IMR-90 (cell line): Measurements from ENCODE around the gene XRN1. TPM values are rescaled to one million over a fixed set of nuclear protein-coding genes. Genes with fewer than 3 reads are reported as not detected.
"Not testable (repeated sequence)": the region's sequence is repeated elsewhere in the genome, so short reads cannot be mapped to it uniquely, and the experiment has no call there.

Experiments
- ATAC-seq: fragments of 200-7000 bp; cut with Tn5 transposase; 2 replicates; pipeline ENCODE4 v1.9.1; 2020; ENCODE audit warnings: low read depth, mild to moderate bottlenecking, moderate library complexity
- BruUV-seq: library from RNA; stranded (reverse); fragments of 400-500 nt; replicated peaks from 2 replicates; lab custom pipeline; 2021; lab: Mats Ljungman, UMichigan
- CTCF ChIA-PET: fragments of 300-600 bp; formaldehyde crosslinking; extraction: SDS; loops from one replicate; lab custom pipeline; 2021; ENCODE audit warnings: antibody characterized with exemption; lab: Yijun Ruan, JAX
- POLR2A ChIA-PET: fragments of 300-600 bp; sonication (Branson Sonifier 250); formaldehyde crosslinking; loops from one replicate; lab custom pipeline; 2022; ENCODE audit warnings: antibody characterized with exemption; ENCODE audit not compliant: unreplicated experiment; lab: Charles Lee
- DNase-seq: peaks from one replicate; pipeline ENCODE4 v3.0.0; 2013
- H2AFZ ChIP-seq: replicated peaks from 2 replicates; pipeline ENCODE3; 2013; ENCODE audit warnings: low read length, mild to moderate bottlenecking; ENCODE audit not compliant: poor library complexity
- H2AK5ac ChIP-seq: 2 replicates; pipeline ENCODE4 v1.6.1; 2013; ENCODE audit warnings: low read depth, low read length, inconsistent platforms
- H2AK9ac ChIP-seq: replicated peaks from 2 replicates; pipeline ENCODE3; 2013; ENCODE audit warnings: mild to moderate bottlenecking, low read depth, low read length, moderate library complexity; ENCODE audit not compliant: poor library complexity
- H2BK120ac ChIP-seq: 2 replicates; pipeline ENCODE4 v1.6.1; 2013; ENCODE audit warnings: low read depth, low read length, inconsistent platforms
- H2BK15ac ChIP-seq: 3 replicates; pipeline ENCODE4 v1.6.1; 2013; ENCODE audit warnings: low read depth, low read length, inconsistent platforms
- H2BK20ac ChIP-seq: 2 replicates; pipeline ENCODE4 v1.6.1; 2013; ENCODE audit warnings: low read depth, mild to moderate bottlenecking, inconsistent platforms, low read length, moderate library complexity
- H2BK5ac ChIP-seq: 2 replicates; pipeline ENCODE4 v1.6.1; 2013; ENCODE audit warnings: mild to moderate bottlenecking, low read depth, low read length, inconsistent platforms; ENCODE audit not compliant: poor library complexity, severe bottlenecking
- H3K14ac ChIP-seq: replicated peaks from 2 replicates; pipeline ENCODE4 v1.6.1; 2013; ENCODE audit warnings: low read depth, low read length, inconsistent platforms
- H3K18ac ChIP-seq: 2 replicates; pipeline ENCODE4 v1.6.1; 2013; ENCODE audit warnings: low read depth, low read length, control low read depth
- H3K23ac ChIP-seq: 2 replicates; pipeline ENCODE4 v1.6.1; 2013; ENCODE audit warnings: low read depth, low read length, inconsistent platforms
- H3K27ac ChIP-seq: 2 replicates; pipeline ENCODE4 v1.5.1; 2013; ENCODE audit warnings: mild to moderate bottlenecking, control low read depth, low read length; ENCODE audit not compliant: insufficient read depth
- H3K27me3 ChIP-seq: 2 replicates; pipeline ENCODE4 v1.6.1; 2013; ENCODE audit warnings: low read length; ENCODE audit not compliant: control insufficient read depth, insufficient read depth
- H3K36me3 ChIP-seq: 2 replicates; pipeline ENCODE4 v1.6.1; 2013; ENCODE audit warnings: low read length, mixed read lengths; ENCODE audit not compliant: control insufficient read depth, insufficient read depth
- H3K4ac ChIP-seq: 2 replicates; pipeline ENCODE4 v1.6.1; 2013; ENCODE audit warnings: low read depth, low read length, inconsistent platforms
- H3K4me1 ChIP-seq: 2 replicates; pipeline ENCODE4 v1.6.1; 2013; ENCODE audit warnings: low read length, mixed read lengths; ENCODE audit not compliant: control insufficient read depth, insufficient read depth
- H3K4me2 ChIP-seq: 2 replicates; pipeline ENCODE4 v1.6.1; 2013; ENCODE audit warnings: low read depth, mild to moderate bottlenecking, control low read depth, low read length, moderate library complexity
- H3K4me3 ChIP-seq: 2 replicates; pipeline ENCODE4 v1.5.1; 2013; ENCODE audit warnings: low read depth, mild to moderate bottlenecking, control low read depth, low read length, moderate library complexity; ENCODE audit not compliant: insufficient read depth
- H3K56ac ChIP-seq: 2 replicates; pipeline ENCODE4 v1.6.1; 2013; ENCODE audit warnings: low read length, inconsistent platforms; ENCODE audit not compliant: insufficient read depth; ENCODE audit errors: extremely low read depth
- H3K79me1 ChIP-seq, 2 experiments: 2 replicates each; pipeline ENCODE4 v1.6.1; 2013; ENCODE audit warnings: low read length in 2 of 2, inconsistent platforms in 1 of 2, low read depth in 1 of 2
- H3K9ac ChIP-seq: 2 replicates; pipeline ENCODE4 v1.6.1; 2013; ENCODE audit warnings: low read depth, low read length, control low read depth
- H3K9me1 ChIP-seq: 2 replicates; pipeline ENCODE4 v1.6.1; 2013; ENCODE audit warnings: low read length, inconsistent platforms; ENCODE audit not compliant: insufficient read depth
- H3K9me3 ChIP-seq: 2 replicates; pipeline ENCODE4 v1.6.1; 2013; ENCODE audit warnings: low read length; ENCODE audit not compliant: control insufficient read depth, insufficient read depth
- H4K20me1 ChIP-seq: 2 replicates; pipeline ENCODE4 v1.6.1; 2013; ENCODE audit warnings: low read length, inconsistent platforms; ENCODE audit not compliant: insufficient read depth
- H4K5ac ChIP-seq: 2 replicates; pipeline ENCODE4 v1.6.1; 2013; ENCODE audit warnings: mild to moderate bottlenecking, low read depth, low read length, control low read depth
- H4K8ac ChIP-seq, 2 experiments: 2 replicates each; pipeline ENCODE4 v1.6.1; 2013; ENCODE audit warnings: low read depth in 2 of 2, low read length in 2 of 2, control low read depth in 1 of 2, inconsistent platforms in 1 of 2
- H4K91ac ChIP-seq: 2 replicates; pipeline ENCODE4 v1.6.1; 2013; ENCODE audit warnings: low read depth, low read length, inconsistent platforms; ENCODE audit not compliant: insufficient read depth
- MAFK ChIP-seq: IDR thresholded peaks from 2 replicates; pipeline ENCODE4 v1.6.1; 2012; ENCODE audit warnings: low read depth, low read length, improper control_type of control experiment
- NFE2L2 ChIP-seq: fragments of 150-350 bp; IDR thresholded peaks from 2 replicates; pipeline ENCODE4 v1.6.1; 2016; ENCODE audit warnings: low read depth, mild to moderate bottlenecking, low read length
- WGBS, 2 experiments: methylation state at CpG; one replicate each; pipeline versions ENCODE4 v1.1.5 to v1.1.7; 2013; ENCODE audit warnings: missing lambda C conversion rate in 2 of 2; ENCODE audit not compliant: insufficient read length in 1 of 2; ENCODE audit errors: extremely low coverage in 2 of 2; 5-methylcytosine and 5-hydroxymethylcytosine counted together
- dilution Hi-C: fragments of 300-500 bp; cut with HindIII; formaldehyde crosslinking; loops from one replicate; pipeline ENCODE4 v1.14.3; 2018; ENCODE audit warnings: low sequenced_read_pairs; ENCODE audit not compliant: unreplicated experiment
- in situ Hi-C: fragments of 300-500 bp; cut with MboI; formaldehyde crosslinking; loops from 3 replicates; pipeline ENCODE4 v1.14.3; 2019; ENCODE audit warnings: low sequenced_read_pairs, inconsistent platforms, mixed read lengths
- intact Hi-C: fragments of 100-400 bp; cut with micrococcal nuclease; formaldehyde crosslinking; loops from 2 replicates; pipeline ENCODE4 v1.10.0; 2022
- polyA plus RNA-seq, 3 experiments: library from polyadenylated mRNA; depleted of rRNA; stranded (reverse); fragments of >200 nt; gene quantifications; 2 replicates each; pipeline ENCODE4 v1.2.3, GENCODE V29; 2012; ENCODE audit warnings: low replicate concordance in 1 of 3
- total RNA-seq: library from RNA; depleted of rRNA; stranded (reverse); fragments of >200 nt; gene quantifications from 2 replicates; pipeline ENCODE4 v1.2.3, GENCODE V29; 2012

XRN1 gene
- total and polyA plus RNA-seq, 2 of the 4 experiments (the other 2 are of a cell fraction) = 6.0 to 21.5 TPM

GRCh38 chr3:142310439-142310838, 137.4 kb downstream of the XRN1 start:
- no peak overlapping the region for H2BK15ac ChIP-seq
- no peak for DNase-seq
- no peak for TF ChIP-seq NFE2L2
- peak; percentile 19; the same call in 1 of the 2 replicates for TF ChIP-seq MAFK
- no peak overlapping the region for H3K56ac ChIP-seq
- no peak for ATAC-seq
- no peak overlapping the region for H3K27ac ChIP-seq
- H3K4ac ChIP-seq = no peak overlapping the region
- H4K8ac ChIP-seq = no peak overlapping the region
- no peak overlapping the region for H3K9ac ChIP-seq
- H2AK5ac ChIP-seq = no peak overlapping the region
- H3K9me1 ChIP-seq = no peaks in the 10 kb centered on the region
- intact Hi-C loops (no loop called here), in situ Hi-C loops (no loop called here), dilution Hi-C loops (no loop called here)
- H2BK120ac ChIP-seq = no peak overlapping the region
- ChIA-PET POLR2A (no interaction called here), CTCF (interaction anchor here (0.6 to 0.8 kb wide), 2 partner anchors 9 to 101 kb away, joined by 3 read pairs; no protein-coding TSS in a partner anchor)
- no peak overlapping the region for H3K4me3 ChIP-seq
- H3K4me1 ChIP-seq = no peaks in the 10 kb centered on the region
- peaks cover 18% of the 10 kb centered on the region for H3K36me3 ChIP-seq
- H2BK20ac ChIP-seq = no peak overlapping the region
- no peak overlapping the region for H3K4me2 ChIP-seq
- no peak overlapping the region for H3K23ac ChIP-seq
- no peak overlapping the region for H4K5ac ChIP-seq
- H2AK9ac ChIP-seq = no peak overlapping the region
- H2BK5ac ChIP-seq = no peak overlapping the region
- no peak overlapping the region for H2AFZ ChIP-seq
- no peaks in the 10 kb centered on the region for H3K9me3 ChIP-seq
- no peak overlapping the region for H4K91ac ChIP-seq
- WGBS, 2 experiments = no CpG with 5 or more reads among the region's 1 CpG
- H3K18ac ChIP-seq = no peak overlapping the region
- H3K14ac ChIP-seq = no peak overlapping the region
- no peaks in the 10 kb centered on the region for H3K27me3 ChIP-seq
- 0 out of 4 replicates have a peak, but pooled peaks cover 0 to 2% of the 10 kb centered on the region in 2 experiments for H3K79me1 ChIP-seq
- BruUV-seq = no TSS peak
- H4K20me1 ChIP-seq = no peaks in the 10 kb centered on the region

DNA sequence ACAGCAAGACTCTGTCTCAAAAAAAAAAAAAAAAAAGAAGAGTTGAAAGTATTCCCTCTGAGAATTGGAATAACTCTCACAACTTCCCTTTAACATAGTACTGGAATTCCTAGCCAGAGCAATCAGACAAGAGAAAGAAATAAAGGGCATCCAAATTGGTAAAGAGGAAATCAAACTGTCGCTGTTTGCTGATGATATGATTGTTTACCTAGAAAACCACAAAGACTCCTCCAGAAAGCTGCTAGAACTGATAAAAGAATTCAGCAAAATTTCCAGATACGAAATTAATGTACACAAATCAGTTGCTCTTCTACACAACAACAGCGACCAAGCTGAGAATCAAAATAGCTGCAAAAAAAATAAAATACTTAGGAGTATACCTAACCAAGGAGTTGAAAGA, 145.0 kb downstream of the XRN1 start:
- H3K9me3 ChIP-seq, BruUV-seq, H3K14ac ChIP-seq, H4K91ac ChIP-seq, H2AK5ac ChIP-seq, H3K9ac ChIP-seq, H3K23ac ChIP-seq, H4K5ac ChIP-seq, H2BK15ac ChIP-seq, H3K36me3 ChIP-seq, CTCF ChIA-PET, H3K4me3 ChIP-seq, H3K56ac ChIP-seq, H4K20me1 ChIP-seq, H2BK120ac ChIP-seq, H2BK20ac ChIP-seq, H2BK5ac ChIP-seq, DNase-seq, intact Hi-C loops, H3K79me1 ChIP-seq, H3K4me2 ChIP-seq, H2AK9ac ChIP-seq, H4K8ac ChIP-seq, POLR2A ChIA-PET, H3K27me3 ChIP-seq, H2AFZ ChIP-seq, H3K27ac ChIP-seq, H3K4ac ChIP-seq, H3K9me1 ChIP-seq, dilution Hi-C loops, H3K18ac ChIP-seq, H3K4me1 ChIP-seq, in situ Hi-C loops, ATAC-seq: not testable (repeated sequence)
- WGBS, 2 experiments = no CpG with 5 or more reads among the region's 3 CpGs
